OCI-LY7 (cell line): Measurements from ENCODE around the gene QKI. TPM values are rescaled to one million over a fixed set of nuclear protein-coding genes. Genes with fewer than 3 reads are reported as not detected.

ENCODE experiments used
- BruUV-seq: library from RNA; stranded (reverse); fragments of 400-500 nt; replicated peaks from 2 replicates; lab custom pipeline; 2021; lab: Mats Ljungman, UMichigan
- CTCF ChIA-PET: fragments of 300-600 bp; sonication (Branson Sonifier 250); formaldehyde crosslinking; loops from one replicate; lab custom pipeline; 2022; ENCODE audit warnings: antibody characterized with exemption; ENCODE audit not compliant: unreplicated experiment; lab: Charles Lee
- POLR2A ChIA-PET: fragments of 300-600 bp; sonication (Branson Sonifier 250); formaldehyde crosslinking; loops from one replicate; lab custom pipeline; 2022; ENCODE audit warnings: antibody characterized with exemption; lab: Charles Lee
- DNase-seq: peaks from one replicate; pipeline ENCODE4 v3.0.0-alpha.2; 2015; ENCODE audit warnings: low spot score
- H2AFZ ChIP-seq: fragments of 200-600 bp; sonication (generic), shearing (Covaris generic); 2 replicates; pipeline ENCODE4 v1.6.1; 2014; ENCODE audit warnings: mild to moderate bottlenecking, antibody characterized with exemption, low read length, moderate library complexity
- H3K27ac ChIP-seq: fragments of 200-600 bp; sonication (generic); 2 replicates; pipeline ENCODE4 v1.5.1; 2014; ENCODE audit warnings: mixed run types, low read depth, mild to moderate bottlenecking, moderate library complexity, low read length, inconsistent platforms; ENCODE audit not compliant: poor library complexity, severe bottlenecking
- H3K36me3 ChIP-seq: fragments of 200-600 bp; sonication (generic); 2 replicates; pipeline ENCODE4 v1.6.1; 2014; ENCODE audit warnings: mild to moderate bottlenecking, antibody characterized with exemption, low read length, moderate library complexity, mixed read lengths; ENCODE audit not compliant: insufficient read depth
- H3K4me1 ChIP-seq: fragments of 200-600 bp; sonication (generic); 2 replicates; pipeline ENCODE4 v1.5.1; 2014; ENCODE audit warnings: mild to moderate bottlenecking, low read length; ENCODE audit not compliant: insufficient read depth, poor library complexity, severe bottlenecking
- H3K4me2 ChIP-seq: fragments of 200-600 bp; sonication (generic); 2 replicates; pipeline ENCODE4 v1.6.1; 2014; ENCODE audit warnings: mild to moderate bottlenecking, low read length
- H3K4me3 ChIP-seq: fragments of 200-600 bp; sonication (generic); 2 replicates; pipeline ENCODE4 v1.5.1; 2014; ENCODE audit warnings: mild to moderate bottlenecking, low read depth, low read length; ENCODE audit not compliant: poor library complexity, severe bottlenecking
- H3K79me2 ChIP-seq: fragments of 200-600 bp; sonication (generic); 2 replicates; pipeline ENCODE4 v1.6.1; 2016; ENCODE audit warnings: low read depth, mild to moderate bottlenecking, low read length, moderate library complexity, mixed read lengths; ENCODE audit not compliant: insufficient read depth
- H3K9me2 ChIP-seq: fragments of 200-600 bp; sonication (generic); 2 replicates; pipeline ENCODE4 v1.6.1; 2016; ENCODE audit warnings: mild to moderate bottlenecking, low read length, mixed read lengths; ENCODE audit not compliant: insufficient read depth
- H3K9me3 ChIP-seq: fragments of 200-600 bp; sonication (generic); 2 replicates; pipeline ENCODE4 v1.6.1; 2014; ENCODE audit warnings: mild to moderate bottlenecking, mixed run types, low read length, mixed read lengths
- H4K20me1 ChIP-seq: fragments of 200-600 bp; sonication (generic); 2 replicates; pipeline ENCODE4 v1.6.1; 2014; ENCODE audit warnings: mild to moderate bottlenecking, antibody characterized with exemption, low read length, moderate library complexity, mixed read lengths; ENCODE audit not compliant: insufficient read depth
- CTCF ChIP-seq: fragments of 200-600 bp; sonication (generic); conservative IDR thresholded peaks from 2 replicates; pipeline ENCODE4 v1.5.1; 2014; ENCODE audit warnings: mild to moderate bottlenecking, antibody characterized with exemption, low read length, moderate library complexity, mixed read lengths
- EZH2phosphoT487 ChIP-seq: fragments of 200-600 bp; sonication (generic); IDR thresholded peaks from 2 replicates; pipeline ENCODE4 v1.6.1; 2018; ENCODE audit warnings: low read depth, borderline replicate concordance, mild to moderate bottlenecking, mixed run types, antibody characterized with exemption, low read length, moderate library complexity, mixed read lengths
- intact Hi-C: fragments of 100-400 bp; cut with micrococcal nuclease; formaldehyde crosslinking; loops from one replicate; pipeline ENCODE4 v1.10.0; 2022; ENCODE audit not compliant: unreplicated experiment
- total RNA-seq, 2 experiments: library from RNA; depleted of rRNA in 1 of 2; stranded (reverse); fragments of >200 nt in 1 of 2; shearing (Covaris generic) in 1 of 2; gene quantifications; 2 replicates each; pipeline ENCODE4 v1.2.3, GENCODE V29; 2014 to 2022

QKI gene
- total RNA-seq, 2 experiments from 2014 or later, result 55.4 to 74.5 TPM

- POLR2A ChIA-PET, result no interaction called here
- no peaks in the 10 kb centered on the region for H4K20me1 ChIP-seq
- H3K79me2 ChIP-seq, result no peaks in the 10 kb centered on the region
- H3K27ac ChIP-seq, result no peak overlapping the region
- intact Hi-C loops, result no loop called here
- no peaks in the 10 kb centered on the region for H3K9me3 ChIP-seq
- no peak for DNase-seq
- BruUV-seq, result no TSS peak
- CTCF ChIA-PET, result no interaction called here
- no peak overlapping the region for H3K4me2 ChIP-seq
- H3K4me1 ChIP-seq, result no peaks in the 10 kb centered on the region
- H3K4me3 ChIP-seq, result no peak overlapping the region
- TF ChIP-seq EZH2phosphoT487, result no peak
- H2AFZ ChIP-seq, result no peak overlapping the region
- no peaks in the 10 kb centered on the region for H3K9me2 ChIP-seq
- no peaks in the 10 kb centered on the region for H3K36me3 ChIP-seq
These were observed 41.3 kb upstream of the QKI start for GRCh38 chr6:163373240-163373639.

DNA sequence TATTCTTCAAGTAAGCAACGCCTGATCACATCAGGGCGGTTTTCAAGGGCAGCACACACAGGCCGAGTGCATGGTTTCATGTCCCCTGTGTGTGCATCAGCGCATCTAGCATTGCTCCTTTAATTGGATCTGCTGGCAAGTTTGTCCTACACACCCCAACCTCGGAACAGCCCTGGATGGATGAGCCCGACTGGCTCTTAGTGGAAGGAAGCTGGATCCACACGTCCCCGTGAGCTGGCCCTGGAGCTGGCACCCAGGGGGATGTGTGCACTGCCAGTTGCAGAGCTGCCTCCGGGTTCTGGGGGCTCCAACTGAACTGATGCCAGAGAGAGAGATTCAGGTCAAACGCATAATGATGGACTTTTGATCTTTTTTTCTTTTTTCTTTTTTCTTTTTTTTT, 39.2 kb upstream of the QKI start:
- TF ChIP-seq EZH2phosphoT487 (no peak), CTCF (no peak)
- no peaks in the 10 kb centered on the region for H4K20me1 ChIP-seq
- no peak overlapping the region for H2AFZ ChIP-seq
- H3K27ac ChIP-seq, result no peak overlapping the region
- H3K36me3 ChIP-seq, result no peaks in the 10 kb centered on the region
- H3K4me3 ChIP-seq, result no peak overlapping the region
- no peaks in the 10 kb centered on the region for H3K9me3 ChIP-seq
- H3K4me1 ChIP-seq, result no peaks in the 10 kb centered on the region
- H3K9me2 ChIP-seq, result no peaks in the 10 kb centered on the region
- ChIA-PET POLR2A (no interaction called here), CTCF (no interaction called here)
- H3K4me2 ChIP-seq, result no peak overlapping the region
- no TSS peak for BruUV-seq
- H3K79me2 ChIP-seq, result no peaks in the 10 kb centered on the region
- intact Hi-C loops, result no loop called here
- DNase-seq, result no peak

DNA sequence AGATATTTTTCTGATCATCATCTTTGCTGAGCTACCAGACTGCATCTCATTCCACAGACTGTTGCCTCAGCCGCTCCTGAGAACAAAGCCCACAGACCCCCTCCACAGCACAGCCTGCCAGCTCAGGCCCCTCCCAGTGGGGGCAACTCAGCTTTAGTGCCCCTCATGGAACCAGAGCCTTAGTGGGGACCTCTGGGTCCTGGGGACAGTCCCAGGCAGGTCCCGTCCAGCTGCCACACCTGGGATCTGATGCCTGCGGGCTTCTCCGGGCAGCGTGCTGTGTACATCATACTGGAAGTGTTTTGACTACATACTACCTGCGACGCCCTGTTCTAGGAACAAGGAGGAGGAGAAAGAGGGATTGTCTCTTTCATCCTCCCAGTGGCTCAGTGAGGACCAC, 38.3 kb upstream of the QKI start:
- Histone ChIP-seq H3K9me2 (no peaks in the 10 kb centered on the region), H3K36me3 (no peaks in the 10 kb centered on the region), H3K4me3 (no peak overlapping the region), H3K79me2 (no peaks in the 10 kb centered on the region), H3K27ac (no peak overlapping the region), H3K4me1 (no peaks in the 10 kb centered on the region), H4K20me1 (no peaks in the 10 kb centered on the region), H2AFZ (no peak overlapping the region), H3K4me2 (no peak overlapping the region), H3K9me3 (no peaks in the 10 kb centered on the region)
- no TSS peak for BruUV-seq
- no peak for DNase-seq
- ChIA-PET CTCF (no interaction called here), POLR2A (no interaction called here)
- TF ChIP-seq CTCF (no peak), EZH2phosphoT487 (no peak)
- intact Hi-C loops, result no loop called here
